Activated CD4-positive, alpha-beta T cell treated with anti-CD3 and anti-CD28 coated beads for 24 hours (primary cell): Measurements from ENCODE around the gene MAD2L1.

ENCODE experiments used
- DNase-seq, 2 donors: peaks; one replicate each; pipeline ENCODE4 v3.0.0-alpha.2; 2020; ENCODE audit warnings: low read depth in 2 of 2

MAD2L1 gene

DNA sequence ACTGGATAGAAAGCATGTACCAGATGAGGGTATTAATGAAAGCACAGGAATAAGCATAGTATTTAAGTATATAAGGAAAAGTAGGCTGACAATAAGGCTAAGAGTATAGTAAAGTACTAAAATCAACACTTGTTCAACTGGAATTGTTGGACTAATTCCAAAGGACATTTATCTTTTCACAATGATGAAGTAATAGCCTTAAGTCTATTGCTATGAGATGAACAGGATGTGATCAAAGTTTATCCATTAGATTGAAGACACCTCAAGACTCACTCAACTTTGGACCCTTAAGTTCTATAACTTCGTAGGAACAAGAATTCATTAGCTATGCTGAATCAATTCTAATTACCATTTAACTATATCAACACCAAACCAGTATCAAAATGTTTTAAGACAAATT, 7.6 kb downstream of the MAD2L1 start:
- DNase-seq, result no peak

DNA sequence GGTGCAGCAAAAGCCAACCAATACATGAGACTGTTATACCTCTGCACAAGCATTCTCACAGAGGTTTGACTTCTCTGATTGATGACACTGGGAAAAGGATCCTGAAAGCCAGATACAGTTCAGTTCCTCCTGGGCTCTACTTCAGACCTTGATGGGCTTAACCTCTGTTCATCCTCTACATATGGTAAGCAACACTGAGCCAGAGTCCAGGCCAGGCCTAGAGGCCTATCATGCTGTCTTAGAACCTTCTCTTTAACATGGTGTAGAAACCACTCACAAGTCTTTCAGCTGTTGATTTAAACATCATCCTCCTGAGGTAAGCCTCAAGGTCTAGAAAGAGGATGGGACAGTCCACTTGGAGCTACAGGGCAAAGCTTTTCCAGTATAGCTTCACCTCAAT, 9.2 kb downstream of the MAD2L1 start:
- DNase-seq, result no peak

DNA sequence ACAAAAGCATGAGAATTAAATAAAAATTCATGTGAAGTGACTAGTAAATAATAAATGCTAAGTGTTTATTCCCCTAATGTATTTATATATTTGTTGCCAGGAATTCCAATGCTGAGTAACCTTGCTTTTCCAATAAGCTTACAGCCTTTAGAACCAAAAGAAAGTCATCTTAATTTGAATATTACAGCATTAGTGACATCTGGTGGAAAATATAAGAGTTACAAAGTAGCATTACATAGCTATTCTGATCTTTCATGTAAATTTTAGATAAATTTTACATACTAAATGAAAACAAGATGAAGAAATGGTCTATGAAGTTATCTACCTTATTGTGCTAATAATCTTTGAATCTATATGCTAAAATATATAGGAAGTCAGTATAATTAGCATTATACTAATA, 10.4 kb downstream of the MAD2L1 start:
- DNase-seq, result no peak

DNA sequence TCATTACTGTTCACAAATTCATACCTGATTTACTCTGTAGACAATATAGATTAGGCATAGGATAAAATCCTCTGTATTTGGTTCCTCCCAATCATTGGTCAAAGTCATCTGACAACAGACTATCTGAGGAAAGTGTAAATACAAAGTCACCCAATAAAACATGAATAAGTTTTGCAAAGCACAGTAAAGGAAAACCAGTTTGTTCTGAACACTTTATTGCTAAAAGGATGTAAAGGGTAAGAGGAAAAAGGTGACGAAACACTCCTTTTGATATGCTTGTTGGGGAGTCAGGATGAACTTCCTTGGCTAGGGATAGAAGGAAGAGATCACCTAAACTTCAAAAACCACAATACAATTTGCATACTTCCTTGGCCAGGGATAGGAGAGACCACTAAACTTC, 10.9 kb downstream of the MAD2L1 start:
- no peak for DNase-seq

DNA sequence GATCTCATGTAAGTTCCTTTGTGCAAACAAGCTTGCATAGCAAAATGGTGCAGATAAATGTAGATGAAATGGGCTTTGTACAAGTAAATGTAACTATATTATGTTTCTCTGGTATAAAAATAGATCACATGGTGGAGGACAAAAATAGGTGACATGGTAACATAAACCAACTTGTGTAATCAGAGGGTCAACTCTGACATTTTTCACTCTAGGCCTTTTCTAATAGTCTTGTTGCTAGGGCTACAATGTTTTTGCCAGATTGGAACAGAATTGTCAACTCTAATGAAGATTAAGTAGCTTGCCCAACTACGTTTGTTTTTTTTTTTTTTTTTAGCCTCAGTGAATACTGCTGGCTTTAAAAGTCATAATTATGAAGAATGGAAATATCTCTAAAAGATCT, 11.5 kb downstream of the MAD2L1 start:
- DNase-seq, result no peak

DNA sequence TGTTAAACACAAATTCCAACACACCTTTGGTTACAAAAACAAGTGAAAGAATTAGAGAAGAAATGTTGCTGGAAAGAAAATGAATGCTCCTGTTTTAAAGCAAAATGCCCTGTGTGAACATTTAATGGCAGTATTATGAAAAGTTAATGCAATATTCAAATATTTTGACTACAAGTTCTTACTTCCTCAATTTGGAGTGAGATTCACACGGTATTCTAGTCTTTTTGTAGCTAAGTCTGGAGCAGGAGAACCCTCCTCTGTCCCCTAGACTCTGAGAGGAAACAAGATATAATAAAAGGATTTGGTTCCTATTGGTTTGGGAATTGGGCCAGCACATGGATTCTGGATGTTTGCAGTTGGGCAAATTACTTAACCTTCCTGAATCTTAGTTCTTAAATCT, 12.7 kb downstream of the MAD2L1 start:
- no peak for DNase-seq

DNA sequence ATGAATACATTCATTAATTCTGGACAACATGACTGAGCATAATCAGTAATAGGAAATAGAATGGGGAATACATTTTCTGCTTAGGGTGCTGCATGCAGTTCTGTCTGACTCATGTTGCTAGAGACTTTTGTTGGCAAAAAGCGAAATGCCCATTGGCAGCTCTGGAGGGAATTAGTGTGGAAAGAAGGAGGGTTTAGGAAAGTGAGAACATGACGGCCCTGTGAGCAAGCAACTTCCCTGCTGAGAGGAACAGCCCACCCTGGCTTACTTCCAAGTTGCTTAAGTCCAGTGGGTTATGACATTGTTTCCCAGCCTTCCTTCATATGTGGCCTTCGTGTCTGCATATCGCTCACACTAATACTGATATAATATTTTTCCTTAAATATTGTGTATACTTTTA, 13.8 kb downstream of the MAD2L1 start:
- DNase-seq, result no peak

DNA sequence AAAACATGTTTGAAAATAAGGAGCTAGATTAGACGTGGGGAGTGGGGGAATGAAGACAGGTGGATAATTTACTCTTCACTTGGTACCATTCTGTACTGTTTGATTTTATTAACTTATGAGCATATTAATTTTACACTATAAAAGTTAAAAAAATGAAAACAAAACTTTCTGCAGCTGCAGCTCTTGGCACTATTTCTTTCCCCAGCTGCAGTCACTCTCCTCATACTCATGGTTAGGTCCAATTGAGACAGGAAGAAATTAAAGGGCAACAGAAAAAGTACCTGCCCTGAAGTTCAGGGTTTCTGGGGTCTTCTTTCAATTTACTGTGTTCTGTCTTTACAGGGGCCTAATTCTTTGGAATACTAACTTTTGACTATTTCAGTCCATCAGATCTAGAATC, 15.4 kb downstream of the MAD2L1 start:
- no peak for DNase-seq

DNA sequence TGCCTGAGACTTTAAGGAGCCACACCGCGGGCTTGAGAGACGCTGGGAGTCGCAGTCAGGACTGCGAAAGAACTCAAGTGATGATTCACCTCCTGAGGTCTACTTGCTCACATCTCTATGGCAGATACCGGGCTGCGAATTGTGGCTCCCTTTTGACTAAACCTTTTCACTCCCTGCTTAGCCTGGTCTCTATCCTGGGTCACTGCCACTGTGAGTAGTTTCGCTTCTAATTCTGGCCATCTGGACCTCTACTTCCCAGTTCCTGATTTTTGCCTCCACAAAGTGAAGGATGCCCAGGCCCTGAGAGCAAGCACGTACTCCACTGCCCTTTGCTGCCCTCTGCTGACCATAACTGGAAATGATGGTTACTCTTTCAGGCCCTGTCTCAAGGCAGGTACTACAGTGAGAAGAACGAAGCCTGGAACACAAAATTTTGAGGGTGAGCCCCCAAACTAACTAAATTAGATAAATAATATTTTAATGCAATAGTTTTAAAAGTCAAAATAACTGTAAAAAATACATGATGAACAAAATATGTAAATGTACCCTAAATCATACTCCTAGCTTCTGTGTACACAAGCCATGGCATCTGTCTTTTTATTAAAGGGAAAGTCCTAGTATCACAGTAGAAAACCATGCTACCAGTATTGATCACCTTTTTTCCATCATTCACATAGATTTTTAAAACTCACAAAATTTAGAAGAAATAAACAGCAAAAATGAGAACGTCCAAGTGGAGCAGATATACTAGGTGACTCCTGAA, 16.7 kb downstream of the MAD2L1 start:
- peak; percentile 28 to 72 for DNase-seq

DNA sequence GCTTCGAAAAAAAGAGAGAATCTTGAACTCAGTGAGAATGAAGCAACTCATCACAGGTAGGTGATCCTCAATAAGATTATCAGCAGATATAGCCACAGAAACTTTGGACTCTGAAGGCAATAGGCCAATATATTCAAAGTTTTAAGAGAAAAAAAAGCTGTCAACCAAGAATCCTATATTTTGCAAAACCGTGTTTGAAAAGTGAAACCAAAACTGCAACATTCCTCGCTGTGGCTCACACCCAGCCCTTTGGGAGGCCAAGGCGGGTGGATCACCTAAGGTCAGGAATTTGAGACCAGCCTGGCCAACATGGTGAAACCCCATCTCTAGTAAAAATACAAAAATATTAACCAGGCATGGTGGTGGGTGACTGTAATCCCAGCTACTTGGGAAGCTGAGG, 22.8 kb downstream of the MAD2L1 start:
- DNase-seq, result no peak

DNA sequence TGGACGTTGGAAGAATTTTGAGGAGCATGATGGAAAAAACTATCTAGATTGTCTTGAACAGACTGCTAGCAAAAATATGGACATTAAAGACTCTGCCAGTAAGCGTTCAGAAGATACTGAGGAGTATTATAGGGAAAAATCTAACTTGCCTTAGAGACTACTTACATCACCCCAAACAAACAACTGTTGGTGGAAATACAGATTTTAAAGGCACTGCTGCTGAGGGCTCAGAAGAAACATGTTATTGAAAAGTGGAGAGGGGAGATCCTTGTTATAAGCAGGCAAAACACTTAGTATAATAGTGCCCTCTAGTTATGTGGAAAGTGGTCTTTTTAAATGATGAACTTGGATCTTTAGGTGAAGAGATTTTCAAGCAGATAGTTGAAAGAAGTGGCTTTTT, 29.2 kb downstream of the MAD2L1 start:
- DNase-seq, result no peak

DNA sequence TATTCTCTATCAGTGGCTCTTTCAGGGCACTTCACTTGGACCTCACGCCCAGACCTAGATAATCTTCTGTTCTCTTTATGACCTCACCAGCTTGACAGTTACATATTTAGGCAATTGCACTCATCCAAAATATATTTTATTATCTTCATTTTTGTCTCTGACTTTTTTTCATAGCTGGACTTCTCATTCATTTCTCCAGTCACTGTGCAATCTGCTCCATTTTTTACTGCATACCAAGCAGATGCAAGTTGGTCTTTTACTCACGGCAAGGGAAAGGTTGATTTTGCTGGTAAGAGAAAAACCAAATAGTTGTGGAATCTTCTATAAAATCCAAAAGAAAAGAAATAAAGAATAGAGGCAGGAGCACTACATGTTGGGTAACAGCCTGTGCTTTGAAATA, 31.7 kb downstream of the MAD2L1 start:
- DNase-seq, result no peak

DNA sequence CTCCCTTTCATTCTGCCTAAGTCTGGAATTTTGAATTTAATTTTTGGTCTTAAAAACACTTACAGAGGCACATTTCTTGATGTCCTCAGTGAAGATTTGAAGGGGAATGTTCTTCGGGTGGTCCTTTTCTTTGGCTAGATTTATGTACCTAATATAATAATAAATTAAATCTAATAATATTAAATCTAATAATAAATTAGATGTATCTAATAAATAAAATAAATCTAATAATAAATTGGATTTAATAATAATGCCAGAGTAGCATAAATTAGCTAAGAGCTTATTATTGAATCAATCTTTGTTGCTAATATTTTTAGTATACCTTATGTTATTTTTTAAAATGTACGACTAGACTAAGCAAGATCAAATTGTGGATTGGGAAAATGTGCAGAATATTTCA, 39.8 kb downstream of the MAD2L1 start:
- no peak for DNase-seq

DNA sequence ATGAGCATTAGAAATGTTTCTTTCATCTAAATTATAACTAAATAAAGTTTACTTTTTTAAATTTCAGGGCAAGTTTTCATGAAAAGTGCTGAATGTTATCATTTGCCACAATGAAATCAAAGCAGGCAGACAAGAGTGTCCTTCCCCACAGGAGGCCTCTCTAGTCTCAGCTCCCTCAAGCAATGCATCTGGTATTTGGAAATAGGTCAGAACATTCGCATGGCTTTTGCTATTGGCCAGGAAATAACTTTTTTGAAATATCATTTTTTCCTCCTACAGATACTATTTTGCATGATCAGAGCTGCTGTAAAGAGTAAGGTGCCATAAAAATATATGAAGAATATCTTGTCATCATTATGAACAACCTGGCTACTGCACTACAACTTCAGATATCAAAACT, 41.1 kb downstream of the MAD2L1 start:
- DNase-seq, result no peak

DNA sequence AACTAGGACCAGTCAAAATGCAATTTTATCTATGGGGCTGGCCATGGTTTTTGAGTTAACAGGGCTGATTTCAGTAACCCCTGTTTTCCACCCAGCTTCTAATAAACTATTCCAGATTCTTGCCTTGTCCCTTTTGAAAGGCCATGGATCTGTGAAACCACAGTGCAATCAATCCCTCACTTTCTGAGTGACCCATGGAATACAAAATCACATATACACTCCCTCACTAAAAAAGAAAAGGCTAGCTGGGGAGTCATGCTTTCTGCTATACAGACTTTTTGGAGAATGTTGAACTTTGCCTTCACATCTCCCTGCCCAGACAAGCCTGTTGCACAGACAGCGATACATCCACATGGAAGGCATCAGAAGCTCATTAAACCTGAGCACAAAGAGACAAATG, 47.9 kb downstream of the MAD2L1 start:
- no peak for DNase-seq

DNA sequence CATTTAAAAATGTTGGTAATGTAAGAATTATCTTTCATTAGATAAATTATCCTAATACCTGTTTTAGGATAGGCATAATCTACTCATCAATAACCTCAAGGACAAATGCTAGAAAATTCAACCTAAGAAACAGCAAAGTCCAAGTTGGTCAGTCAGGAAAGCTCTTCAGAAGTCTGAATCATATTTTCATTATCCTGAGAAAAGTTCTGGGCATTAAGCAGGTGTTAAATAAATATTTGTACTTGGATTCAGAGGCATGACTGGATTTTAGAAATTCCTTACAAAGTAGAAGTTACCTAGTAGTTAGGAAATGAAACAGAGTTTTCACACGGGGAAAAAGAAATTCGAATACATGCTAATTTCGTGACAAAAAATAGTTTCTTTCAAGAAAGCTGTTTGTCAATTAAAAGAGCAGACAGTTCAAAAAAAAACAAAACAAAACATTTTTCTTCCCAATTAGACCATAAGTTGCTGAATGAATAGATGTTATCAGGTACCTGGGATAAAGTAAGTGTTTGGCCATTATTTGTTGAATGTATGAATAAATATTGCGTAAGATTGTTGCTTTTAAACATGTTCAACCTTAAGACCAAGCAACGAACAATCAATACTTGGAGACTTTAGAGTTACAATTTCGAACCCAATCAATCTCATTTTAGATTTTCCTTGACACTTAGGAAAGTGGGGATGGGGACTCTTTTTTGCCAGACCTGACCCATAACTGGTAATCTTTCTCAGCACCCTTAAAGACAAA, 48.5 kb downstream of the MAD2L1 start:
- DNase-seq, result no peak

DNA sequence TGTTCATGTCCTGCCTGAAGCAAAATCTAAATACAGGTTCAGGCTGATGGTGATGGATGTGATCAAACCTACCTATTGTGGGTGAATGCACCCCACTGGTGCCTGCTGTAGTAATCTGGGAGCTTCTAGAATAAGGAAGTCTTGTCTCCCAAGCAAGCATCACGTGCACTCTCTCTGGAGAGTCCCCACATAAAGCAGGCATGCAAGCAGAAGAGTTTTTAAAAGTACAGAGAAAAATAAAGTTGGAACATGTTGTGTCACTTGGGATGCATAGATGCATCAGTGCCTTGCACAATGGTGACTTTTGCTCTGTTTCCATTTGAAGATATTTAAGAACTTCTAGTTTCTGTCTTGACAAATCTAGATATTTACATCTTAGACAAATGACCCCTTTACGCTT, 54.9 kb downstream of the MAD2L1 start:
- no peak for DNase-seq

DNA sequence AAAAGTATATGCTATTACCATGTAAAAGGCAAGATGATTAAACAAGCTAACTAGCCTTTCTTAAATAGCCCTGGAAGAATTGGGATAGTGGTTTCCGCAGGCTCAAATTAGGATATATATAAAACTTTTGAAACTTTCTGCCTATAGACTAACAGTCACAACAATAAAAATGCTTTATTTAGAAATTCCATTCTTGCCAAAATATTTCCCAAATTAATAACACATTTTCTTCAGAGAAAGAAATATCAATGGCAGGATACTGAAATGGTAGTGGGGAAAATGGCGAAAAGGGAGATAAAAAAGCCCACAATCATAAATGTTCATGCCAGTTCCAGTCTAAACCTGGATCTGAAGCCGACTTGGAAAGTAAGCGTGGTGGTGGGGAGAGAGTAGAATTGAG, 56.0 kb downstream of the MAD2L1 start:
- DNase-seq, result no peak

DNA sequence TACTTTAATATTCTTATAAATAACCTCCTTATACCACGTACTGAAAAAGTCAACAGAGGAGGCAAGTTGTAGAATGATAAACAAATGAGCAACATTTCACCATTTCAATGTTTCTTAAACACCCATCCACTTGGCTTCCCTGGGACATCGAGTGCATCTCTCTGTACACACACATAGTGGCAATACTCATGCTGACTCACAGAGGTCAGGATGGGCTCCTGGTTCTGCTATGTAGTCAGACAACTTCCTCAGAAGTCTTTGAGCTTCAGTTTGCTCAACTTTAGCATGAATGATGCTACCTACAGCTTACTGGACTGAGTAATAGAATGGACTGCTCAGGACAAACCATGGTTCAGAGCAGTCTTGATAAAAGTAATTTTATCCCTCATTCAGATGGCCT, 56.9 kb downstream of the MAD2L1 start:
- DNase-seq, result no peak

DNA sequence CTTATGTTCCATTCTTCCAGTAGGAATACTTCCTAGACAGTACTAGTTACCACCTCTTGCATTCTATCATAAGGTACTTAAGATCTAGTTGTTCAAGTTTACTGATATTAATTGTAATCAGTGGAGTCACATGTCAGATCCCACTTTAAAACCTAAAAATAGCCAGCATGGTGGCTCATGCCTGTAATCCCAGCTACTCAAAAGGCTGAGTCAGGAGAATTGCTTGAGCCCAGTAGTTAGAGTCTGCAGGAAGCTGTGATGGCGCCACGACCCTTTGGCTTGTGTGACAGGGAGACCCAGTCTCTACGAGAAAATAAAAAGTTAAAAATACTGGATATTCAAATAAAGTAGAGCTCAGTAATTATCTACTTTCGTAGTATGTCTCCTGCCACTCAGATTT, 57.7 kb downstream of the MAD2L1 start:
- no peak for DNase-seq

DNA sequence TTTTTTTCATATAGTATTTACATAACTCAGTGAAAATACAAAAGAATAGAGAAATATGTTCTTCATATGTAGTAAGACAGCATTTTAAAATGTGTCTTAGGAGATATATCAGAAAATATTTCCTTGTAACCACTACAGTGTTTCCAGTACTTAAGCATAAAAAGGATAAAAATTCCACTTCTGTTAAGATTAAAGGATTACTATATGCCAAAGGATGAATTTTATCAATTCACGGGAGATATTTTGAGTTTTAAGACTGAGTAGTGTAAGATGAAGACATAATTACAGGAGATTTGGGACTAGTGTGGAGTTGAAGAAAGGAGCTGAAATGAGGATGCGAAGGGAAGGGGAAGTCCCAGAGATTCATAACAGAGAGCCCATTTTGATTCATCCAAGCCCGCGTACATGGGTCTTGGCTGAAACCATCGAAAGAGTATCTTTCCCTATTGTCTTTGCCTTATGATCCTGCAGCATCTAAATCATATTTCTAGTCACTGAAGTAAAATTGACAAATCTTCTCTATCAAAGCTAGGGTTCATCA, 58.7 kb downstream of the MAD2L1 start:
- DNase-seq, result no peak

DNA sequence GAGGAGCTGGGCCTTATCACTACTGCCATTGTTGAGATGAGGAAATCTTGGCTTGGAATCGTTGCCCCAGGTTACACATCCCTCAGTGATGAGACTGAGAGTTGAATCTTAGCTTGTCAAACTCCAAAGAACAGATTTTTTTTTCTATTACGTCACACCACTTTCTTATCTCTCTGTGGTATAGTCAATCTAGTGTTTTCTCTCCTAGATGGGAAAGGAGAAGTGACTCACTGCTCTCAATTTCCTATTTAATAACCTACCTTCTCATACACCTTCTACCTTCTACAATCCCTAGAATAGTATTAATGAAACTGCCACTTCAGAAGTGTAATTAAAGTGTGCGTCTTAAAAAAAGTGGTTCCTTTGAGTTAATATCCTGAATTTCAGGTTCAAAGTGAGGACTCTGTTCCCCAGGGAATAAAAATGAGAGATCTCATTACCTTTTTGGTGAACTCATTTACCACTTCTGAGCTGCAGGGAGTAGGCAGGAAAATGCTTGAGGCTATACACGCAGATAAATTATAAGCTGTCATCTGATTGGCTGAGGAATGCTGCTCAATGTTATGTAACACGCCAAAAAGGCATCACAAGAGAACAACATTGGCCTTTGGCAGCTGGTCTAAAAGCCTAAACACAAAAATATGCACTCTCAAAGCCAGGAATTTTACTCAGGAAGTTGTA, 59.3 kb downstream of the MAD2L1 start:
- DNase-seq, result no peak
